GM18502 (cell line): ENCODE results near the gene KCTD5.
"Not testable (repeated sequence)": the region's sequence is repeated elsewhere in the genome, so short reads cannot be mapped to it uniquely, and the experiment has no call there.

Source experiments
- ATAC-seq: cut with Tn5 transposase; IDR thresholded peaks from one replicate; pipeline ENCODE4 v1.9.1; 2021; ENCODE audit warnings: mild to moderate bottlenecking; ENCODE audit not compliant: unreplicated experiment, poor library complexity

The KCTD5 gene

GRCh38 chr16:2682209-2683021, at the start of gene KCTD5:
Gene KCTD5 (plus strand): TSS chr16:2682523. CDS start chr16:2682549, 26 bp downstream.
- ATAC-seq, result peak; percentile 71

DNA sequence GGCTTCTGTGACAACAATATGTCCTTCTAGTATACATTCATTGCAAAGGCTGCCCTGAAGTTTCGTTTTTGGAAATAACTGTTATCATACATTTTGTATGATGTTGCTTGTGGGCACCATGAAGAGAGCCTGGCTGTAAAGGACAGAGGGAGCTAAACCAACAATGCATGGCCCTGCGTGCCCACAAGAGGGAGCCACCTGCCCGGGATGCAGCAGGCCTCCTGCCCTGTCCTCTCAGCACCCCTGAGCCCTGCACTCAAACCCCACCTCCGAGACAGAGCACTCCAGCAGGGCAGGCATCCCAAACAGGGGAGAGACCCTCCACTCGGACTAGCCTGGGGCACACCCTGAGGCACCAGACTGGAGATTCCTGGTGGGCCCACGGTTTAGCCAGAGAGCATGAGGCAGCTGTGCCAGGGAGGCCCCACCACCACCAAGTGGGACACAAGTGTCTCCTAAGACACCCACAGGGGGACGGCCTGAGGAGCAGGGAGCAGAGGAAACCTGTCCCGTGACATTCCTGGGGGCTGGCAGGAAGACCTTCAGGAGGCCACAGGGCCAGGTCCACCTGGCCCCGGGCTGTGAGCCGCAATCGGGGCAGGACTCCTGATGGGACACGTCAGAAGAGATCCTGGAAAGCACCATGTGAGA, 43.1 kb upstream of the KCTD5 start:
- ATAC-seq, result not testable (repeated sequence)

DNA sequence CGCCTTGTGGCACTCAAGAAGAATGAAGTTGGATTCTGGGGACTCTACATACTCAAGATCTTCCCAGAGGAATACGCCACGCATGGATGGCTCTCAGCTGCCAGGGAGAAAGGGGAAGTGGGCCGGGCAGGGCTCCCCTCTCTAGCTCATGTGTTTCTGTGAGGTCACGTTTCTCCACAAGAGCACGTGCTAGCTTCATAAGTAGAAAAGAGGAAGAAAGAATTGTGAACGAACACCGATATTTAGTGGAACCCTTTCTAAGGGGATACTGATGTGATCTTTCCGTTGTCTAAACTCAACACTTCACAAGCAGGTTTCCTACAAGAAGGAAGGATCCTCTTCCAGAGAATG, 42.6 kb upstream of the KCTD5 start:
- ATAC-seq, result not testable (repeated sequence)

- ATAC-seq, result not testable (repeated sequence)
Observed at GRCh38 chr16:2642561-2642960, 39.8 kb upstream of the KCTD5 start.

GRCh38 chr16:2644754-2645453, 37.4 kb upstream of the KCTD5 start:
- not testable (repeated sequence) for ATAC-seq

DNA sequence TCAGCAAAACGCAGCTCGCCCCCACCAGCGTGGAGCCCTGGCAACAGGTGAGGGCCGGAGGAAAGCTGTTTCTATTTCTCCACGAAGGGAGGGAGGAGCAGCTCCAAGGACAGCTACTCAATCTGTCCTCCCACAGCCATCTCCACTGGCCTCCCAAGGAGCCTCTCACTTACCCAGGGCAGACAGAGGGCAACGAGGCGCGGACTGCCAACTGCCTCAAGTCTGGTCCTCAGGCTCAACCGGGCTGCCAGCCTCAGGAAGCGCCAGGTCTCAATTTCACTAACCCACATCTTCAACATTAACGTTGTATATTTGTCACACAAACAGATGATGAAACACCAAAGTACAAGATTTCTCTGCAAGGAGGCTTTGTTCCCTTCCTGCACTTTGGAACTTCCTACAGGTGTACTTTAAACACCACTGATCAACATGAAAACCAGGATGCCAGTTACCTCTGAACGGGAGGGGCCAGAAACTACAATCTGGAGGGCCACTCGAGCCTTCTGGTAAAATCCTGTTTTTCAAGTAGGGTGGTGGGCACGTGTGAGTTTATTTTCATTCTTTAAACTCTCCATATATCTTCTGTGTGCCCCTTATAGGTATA, 31.0 kb upstream of the KCTD5 start:
- ATAC-seq, result not testable (repeated sequence)

DNA sequence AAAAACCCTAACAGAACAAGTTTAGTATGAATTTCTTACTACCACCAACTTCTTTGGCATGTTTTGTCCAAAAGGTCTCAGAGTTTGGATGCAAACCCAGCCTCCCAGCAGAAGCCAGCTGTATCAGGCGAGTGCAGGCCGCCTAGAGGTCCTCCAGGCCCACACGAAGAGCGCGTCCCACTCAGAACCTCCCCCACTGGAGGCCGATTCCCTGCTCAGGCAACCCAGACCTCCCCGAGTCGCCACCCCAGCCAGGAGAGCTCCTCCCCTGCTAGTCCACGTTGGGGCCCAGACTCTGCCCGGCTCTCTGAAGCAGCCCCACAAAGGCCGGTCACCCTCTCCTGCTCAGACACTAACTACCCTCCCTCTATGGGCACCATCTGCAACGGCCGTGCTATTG, 28.4 kb upstream of the KCTD5 start:
- ATAC-seq, result not testable (repeated sequence)

DNA sequence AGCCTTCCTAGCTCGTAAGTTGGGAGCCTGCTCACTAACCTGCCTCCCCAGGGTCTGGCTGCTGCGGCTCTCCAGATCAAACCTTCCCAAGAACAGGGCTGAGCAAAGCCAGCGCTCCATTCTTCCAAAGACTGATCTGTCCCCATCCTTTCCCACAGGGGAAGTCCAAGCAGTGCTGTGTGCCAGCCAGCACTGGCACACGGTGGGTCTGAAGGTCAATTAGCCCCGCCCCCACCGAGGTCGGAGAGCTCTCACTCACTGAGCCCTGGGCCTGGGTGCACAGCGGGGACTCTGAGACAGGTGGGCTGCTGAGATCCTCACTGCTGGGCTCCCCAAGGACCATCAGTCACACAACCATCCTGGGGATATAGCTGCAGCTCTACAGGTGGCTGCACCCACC, 27.4 kb upstream of the KCTD5 start:
- not testable (repeated sequence) for ATAC-seq

GRCh38 chr16:2656985-2657384, 25.3 kb upstream of the KCTD5 start:
- ATAC-seq, result no peak

- not testable (repeated sequence) for ATAC-seq
Observed at GRCh38 chr16:2657803-2658202, 24.5 kb upstream of the KCTD5 start.

DNA sequence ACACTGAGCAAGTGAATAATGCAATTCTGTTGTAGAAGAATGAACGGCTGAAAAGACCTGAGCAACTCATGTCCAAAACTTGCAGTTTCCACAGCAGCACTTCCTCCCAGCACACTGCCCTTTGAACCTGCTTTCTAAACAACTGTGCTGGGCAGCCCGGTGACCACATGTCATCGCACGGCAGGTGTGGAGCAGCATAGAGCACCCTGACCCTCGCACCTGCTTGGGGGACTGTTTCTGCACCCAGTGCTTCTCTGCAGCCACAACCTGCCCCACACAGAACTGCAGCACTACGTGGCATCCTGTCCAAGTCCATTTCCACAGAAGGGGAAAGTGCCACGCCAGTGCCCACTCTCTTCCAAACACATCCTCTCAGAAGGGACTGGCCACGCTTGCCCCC, 22.8 kb upstream of the KCTD5 start:
- not testable (repeated sequence) for ATAC-seq

GRCh38 chr16:2660014-2660662, 22.2 kb upstream of the KCTD5 start:
- ATAC-seq, result not testable (repeated sequence)

DNA sequence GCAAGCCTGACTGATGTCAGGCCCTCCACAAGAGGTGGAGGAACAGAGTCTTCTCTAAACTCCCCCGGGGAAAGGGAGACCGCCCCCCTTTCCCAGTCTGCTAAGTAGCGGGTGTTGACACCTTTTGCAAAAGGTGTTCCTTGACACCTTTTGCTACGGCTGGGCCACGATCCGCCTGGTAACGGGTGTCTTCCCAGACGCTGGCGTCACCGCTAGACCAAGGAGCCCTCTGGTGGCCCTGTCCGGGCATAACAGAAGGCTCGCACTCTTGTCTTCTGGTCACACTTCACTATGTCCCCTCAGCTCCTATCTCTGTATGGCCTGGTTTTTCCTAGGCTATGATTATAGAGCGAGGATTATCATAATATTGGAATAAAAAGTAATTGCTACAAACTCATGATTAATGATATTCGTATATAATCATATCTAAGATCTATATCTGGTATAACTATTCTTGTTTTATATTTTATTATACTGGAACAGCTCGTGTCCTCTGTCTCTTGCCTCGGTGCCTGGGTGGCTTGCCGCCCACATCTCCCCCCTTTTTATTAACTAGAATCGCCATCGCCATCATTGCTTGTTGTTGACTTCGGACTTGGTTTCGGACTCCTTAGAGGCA, 21.5 kb upstream of the KCTD5 start:
- not testable (repeated sequence) for ATAC-seq

GRCh38 chr16:2663553-2664546, 18.5 kb upstream of the KCTD5 start:
- ATAC-seq, result no peak

GRCh38 chr16:2664574-2664982, 17.7 kb upstream of the KCTD5 start:
- no peak for ATAC-seq

GRCh38 chr16:2666671-2667070, 15.7 kb upstream of the KCTD5 start:
- ATAC-seq, result not testable (repeated sequence)

DNA sequence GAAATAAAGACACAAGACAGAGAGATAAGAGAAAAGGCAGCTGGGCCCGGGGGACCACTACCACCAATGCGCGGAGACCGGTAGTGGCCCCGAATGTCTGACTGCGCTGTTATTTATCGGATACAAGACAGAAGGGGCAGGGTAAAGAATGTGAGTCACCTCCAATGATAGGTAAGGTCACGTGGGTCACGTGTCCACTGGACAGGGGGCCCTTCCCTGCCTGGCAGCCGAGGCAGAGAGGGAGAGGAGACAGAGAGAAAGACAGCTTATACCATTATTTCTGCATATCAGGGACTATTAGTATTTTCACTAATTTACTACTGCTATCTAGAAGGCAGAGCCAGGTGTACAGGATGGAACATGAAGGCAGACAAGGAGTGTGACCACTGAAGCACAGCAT, 12.7 kb upstream of the KCTD5 start:
- ATAC-seq, result not testable (repeated sequence)

DNA sequence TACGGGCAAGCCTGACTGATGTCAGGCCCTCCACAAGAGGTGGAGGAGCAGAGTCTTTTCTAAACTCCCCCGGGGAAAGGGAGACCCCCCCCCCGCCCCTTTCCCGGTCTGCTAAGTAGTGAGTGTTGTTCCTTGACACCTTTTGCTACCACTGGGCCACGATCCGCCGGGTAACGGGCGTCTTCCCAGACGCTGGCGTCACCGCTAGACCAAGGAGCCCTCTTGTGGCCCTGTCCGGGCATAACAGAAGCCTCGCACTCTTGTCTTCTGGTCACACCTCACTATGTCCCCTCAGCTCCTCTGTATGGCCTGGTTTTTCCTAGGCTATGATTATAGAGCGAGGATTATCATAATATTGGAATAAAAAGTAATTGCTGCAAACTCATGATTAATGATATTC, 12.3 kb upstream of the KCTD5 start:
- ATAC-seq, result not testable (repeated sequence)

DNA sequence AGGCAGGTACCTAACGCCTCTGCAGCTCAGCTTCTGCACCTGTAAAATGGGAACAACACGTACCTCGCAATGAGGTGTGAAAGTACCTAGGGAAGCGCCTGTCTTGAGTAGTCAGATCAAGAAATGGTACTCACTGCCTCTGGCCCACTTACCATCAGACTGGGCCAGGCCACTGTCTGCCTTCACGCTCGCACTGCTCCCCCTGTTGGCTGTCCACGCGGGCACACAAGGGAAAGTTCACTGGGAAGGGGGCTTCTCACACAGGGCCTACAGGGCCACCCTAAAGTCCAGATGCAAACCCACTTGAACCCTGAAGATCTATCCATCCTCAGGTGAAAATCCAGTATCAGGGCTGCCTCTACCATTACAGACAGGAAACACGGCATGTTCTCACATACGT, 11.1 kb upstream of the KCTD5 start:
- ATAC-seq, result not testable (repeated sequence)
